ENCODE data around the gene SLC39A11. TPM values are rescaled to one million over a fixed set of nuclear protein-coding genes. Genes with fewer than 3 reads are reported as not detected.

SLC39A11 gene
- total RNA-seq, 1 experiment from 2014 or later = 15.2 TPM

- H2BK20ac ChIP-seq (ENCODE audit: low read depth, low read length, poor library complexity, severe bottlenecking) = no peak overlapping the region
These were observed 226.5 kb downstream of the SLC39A11 start for GRCh38 chr17:72865954-72866353.

More at GRCh38 chr17:72865954-72866353, 226.5 kb downstream of the SLC39A11 start:
- no peak overlapping the region for H3K23ac ChIP-seq (ENCODE audit: insufficient read length, low read depth, low read length)
- Mint-ChIP-seq H3K9me3 (peaks cover 16 to 17% of the 10 kb centered on the region in 2 experiments), H3K27me3 (ENCODE audit: low read depth) (no peaks in the 10 kb centered on the region; the same call in 1 of the 2 replicates), H3K27ac (no peak overlapping the region), H3K4me1 (peaks cover 3 to 7% of the 10 kb centered on the region in 2 experiments), H3K4me3 (no peak overlapping the region), H3K36me3 (ENCODE audit: insufficient read depth in 1 of 3, low read depth in 3 of 3) (peaks cover 0 to 15% (median 8%) of the 10 kb centered on the region in 3 experiments; a peak in 5 of 7 replicates)
- no peaks in the 10 kb centered on the region for H3K27me3 ChIP-seq (ENCODE audit: insufficient read depth, low read length)
- no peak overlapping the region for H2BK5ac ChIP-seq (ENCODE audit: insufficient read length, low read length)
- H3K9ac ChIP-seq (ENCODE audit: extremely low read depth, insufficient read length, low read length) = no peak overlapping the region
- no peaks in the 10 kb centered on the region for H3K79me1 ChIP-seq (ENCODE audit: insufficient read depth, low read depth, low read length, poor library complexity, severe bottlenecking)
- H3K4ac ChIP-seq (ENCODE audit: low read depth, low read length) = no peak overlapping the region
- H2AFZ ChIP-seq (ENCODE audit: low read length) = no peak overlapping the region
- no peak overlapping the region for H4K91ac ChIP-seq (ENCODE audit: insufficient read length, low read depth, low read length)
- no peak overlapping the region for H2BK12ac ChIP-seq (ENCODE audit: insufficient read length, low read depth, low read length)
- H4K20me1 ChIP-seq (ENCODE audit: control insufficient read depth, insufficient read depth, insufficient read length) = no peaks in the 10 kb centered on the region
- no peak for DNase-seq
- H3K14ac ChIP-seq (ENCODE audit: insufficient read depth, low read length) = no peak overlapping the region
- TF ChIP-seq, protein P1, sequence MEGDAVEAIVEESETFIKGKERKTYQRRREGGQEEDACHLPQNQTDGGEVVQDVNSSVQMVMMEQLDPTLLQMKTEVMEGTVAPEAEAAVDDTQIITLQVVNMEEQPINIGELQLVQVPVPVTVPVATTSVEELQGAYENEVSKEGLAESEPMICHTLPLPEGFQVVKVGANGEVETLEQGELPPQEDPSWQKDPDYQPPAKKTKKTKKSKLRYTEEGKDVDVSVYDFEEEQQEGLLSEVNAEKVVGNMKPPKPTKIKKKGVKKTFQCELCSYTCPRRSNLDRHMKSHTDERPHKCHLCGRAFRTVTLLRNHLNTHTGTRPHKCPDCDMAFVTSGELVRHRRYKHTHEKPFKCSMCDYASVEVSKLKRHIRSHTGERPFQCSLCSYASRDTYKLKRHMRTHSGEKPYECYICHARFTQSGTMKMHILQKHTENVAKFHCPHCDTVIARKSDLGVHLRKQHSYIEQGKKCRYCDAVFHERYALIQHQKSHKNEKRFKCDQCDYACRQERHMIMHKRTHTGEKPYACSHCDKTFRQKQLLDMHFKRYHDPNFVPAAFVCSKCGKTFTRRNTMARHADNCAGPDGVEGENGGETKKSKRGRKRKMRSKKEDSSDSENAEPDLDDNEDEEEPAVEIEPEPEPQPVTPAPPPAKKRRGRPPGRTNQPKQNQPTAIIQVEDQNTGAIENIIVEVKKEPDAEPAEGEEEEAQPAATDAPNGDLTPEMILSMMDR (conservative IDR thresholded peaks at IDR 0.05) = no peak
- no peak overlapping the region for H4K5ac ChIP-seq (ENCODE audit: insufficient read length, low read depth, low read length)
- H3K79me2 ChIP-seq (ENCODE audit: insufficient read depth, low read length) = no peaks in the 10 kb centered on the region; the same call in 1 of the 2 replicates
- WGBS (ENCODE audit: extremely low coverage, insufficient read length, low lambda C conversion rate) = no CpG with 5 or more reads among the region's 8 CpGs
- no peak overlapping the region for H2AK5ac ChIP-seq (ENCODE audit: insufficient read length, low read length)
- H3K4me2 ChIP-seq (ENCODE audit: insufficient read depth, insufficient read length, low read length) = no peak overlapping the region
- H3K18ac ChIP-seq (ENCODE audit: insufficient read length, low read depth, low read length) = no peak overlapping the region
- no peak overlapping the region for H3T11ph ChIP-seq (ENCODE audit: low read length)
- no peak overlapping the region for H3K56ac ChIP-seq (ENCODE audit: insufficient read length, low read depth, low read length)
- H3K23me2 ChIP-seq (ENCODE audit: insufficient read length, low read depth, low read length, poor library complexity, severe bottlenecking) = no peaks in the 10 kb centered on the region
- H3K9me3 ChIP-seq (ENCODE audit: control insufficient read depth, low read depth, low read length) = no peaks in the 10 kb centered on the region
- no peak overlapping the region for H2BK15ac ChIP-seq (ENCODE audit: low read depth, low read length)
- no peak overlapping the region for H4K8ac ChIP-seq (replicated peaks; ENCODE audit: insufficient read length, low read depth, low read length)
- H3K4me1 ChIP-seq (ENCODE audit: insufficient read depth, low read length) = no peaks in the 10 kb centered on the region
- H3K27ac ChIP-seq (ENCODE audit: insufficient read length, low read depth, low read length) = no peak overlapping the region
- no peak overlapping the region for H2BK120ac ChIP-seq (ENCODE audit: low read depth, low read length, poor library complexity, severe bottlenecking)
